Brain microvascular endothelial cell (primary cell): ENCODE data around the gene TEX9.
A peak's percentile ranks its signal among the peaks of the same experiment; 100 is the strongest.
"Not testable (repeated sequence)": the region's sequence is repeated elsewhere in the genome, so short reads cannot be mapped to it uniquely, and the experiment has no call there.

ENCODE experiments used
- DNase-seq: peaks from one replicate; pipeline ENCODE4 v3.0.0-alpha.2; 2020
- H3K27ac ChIP-seq: fragments of 250-450 bp; sonication (Bioruptor Pico); 2 replicates; pipeline ENCODE4 v1.5.1; 2020; ENCODE audit warnings: mild to moderate bottlenecking, moderate library complexity
- H3K27me3 ChIP-seq: fragments of 250-450 bp; sonication (Bioruptor Pico); replicated peaks from 2 replicates; pipeline ENCODE4 v1.5.1; 2020; ENCODE audit warnings: mild to moderate bottlenecking
- H3K36me3 ChIP-seq: fragments of 250-450 bp; sonication (Bioruptor Pico); replicated peaks from 2 replicates; pipeline ENCODE4 v1.5.1; 2020; ENCODE audit warnings: mild to moderate bottlenecking
- H3K4me3 ChIP-seq: 2 replicates; pipeline ENCODE4 v1.5.1; 2011; ENCODE audit warnings: low read depth, mild to moderate bottlenecking, control low read depth, low read length, moderate library complexity
- in situ Hi-C: cut with HindIII; loops from 2 replicates; pipeline ENCODE4 v1.10.0; 2017; ENCODE audit warnings: low sequenced_read_pairs, low pct_ligation_motif_present
- TF ChIP-seq, protein P1 (sequence below): IDR thresholded peaks from 2 replicates; pipeline ENCODE4 v1.5.1; 2011; ENCODE audit warnings: low read depth, mild to moderate bottlenecking, moderate library complexity, low read length, control low read depth, inconsistent platforms; ENCODE audit errors: missing control alignments

Gene TEX9

GRCh38 chr15:56411122-56411749 lies 46.0 kb downstream of the TEX9 start:
- TF ChIP-seq, protein P1, sequence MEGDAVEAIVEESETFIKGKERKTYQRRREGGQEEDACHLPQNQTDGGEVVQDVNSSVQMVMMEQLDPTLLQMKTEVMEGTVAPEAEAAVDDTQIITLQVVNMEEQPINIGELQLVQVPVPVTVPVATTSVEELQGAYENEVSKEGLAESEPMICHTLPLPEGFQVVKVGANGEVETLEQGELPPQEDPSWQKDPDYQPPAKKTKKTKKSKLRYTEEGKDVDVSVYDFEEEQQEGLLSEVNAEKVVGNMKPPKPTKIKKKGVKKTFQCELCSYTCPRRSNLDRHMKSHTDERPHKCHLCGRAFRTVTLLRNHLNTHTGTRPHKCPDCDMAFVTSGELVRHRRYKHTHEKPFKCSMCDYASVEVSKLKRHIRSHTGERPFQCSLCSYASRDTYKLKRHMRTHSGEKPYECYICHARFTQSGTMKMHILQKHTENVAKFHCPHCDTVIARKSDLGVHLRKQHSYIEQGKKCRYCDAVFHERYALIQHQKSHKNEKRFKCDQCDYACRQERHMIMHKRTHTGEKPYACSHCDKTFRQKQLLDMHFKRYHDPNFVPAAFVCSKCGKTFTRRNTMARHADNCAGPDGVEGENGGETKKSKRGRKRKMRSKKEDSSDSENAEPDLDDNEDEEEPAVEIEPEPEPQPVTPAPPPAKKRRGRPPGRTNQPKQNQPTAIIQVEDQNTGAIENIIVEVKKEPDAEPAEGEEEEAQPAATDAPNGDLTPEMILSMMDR, result no peak
- Histone ChIP-seq H3K36me3 (no peaks in the 10 kb centered on the region), H3K27me3 (no peaks in the 10 kb centered on the region), H3K4me3 (no peak overlapping the region), H3K27ac (no peak overlapping the region)
- in situ Hi-C loops, result no loop called here
- DNase-seq, result peak; percentile 1

DNA sequence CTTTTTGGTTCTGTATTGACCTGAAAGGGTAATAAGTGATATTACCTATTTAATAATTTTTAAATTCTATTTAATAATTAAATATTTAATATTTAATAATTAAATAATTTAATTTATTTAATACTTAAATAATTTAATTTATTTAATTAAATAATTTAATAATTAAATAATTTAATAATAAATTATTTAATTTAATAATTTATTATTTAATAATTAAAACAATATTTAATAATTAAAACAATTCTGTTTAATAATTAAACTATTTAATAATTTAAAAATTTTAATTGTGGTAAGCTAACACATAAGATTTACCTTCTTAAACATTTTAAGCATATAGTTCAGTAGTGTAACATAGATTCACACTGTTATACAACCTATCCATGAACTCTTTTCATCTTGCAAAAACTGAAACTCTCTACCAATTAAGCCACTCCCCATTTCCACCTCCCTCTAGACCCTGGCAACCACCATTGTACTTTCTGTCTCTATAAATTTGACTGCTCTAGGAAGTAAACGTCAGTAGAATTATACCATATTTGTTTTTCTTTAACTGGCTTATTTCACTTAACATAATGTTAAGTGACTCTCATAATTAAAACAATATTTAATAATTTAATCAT lies 48.0 kb downstream of the TEX9 start:
- DNase-seq, H3K27ac ChIP-seq, H3K27me3 ChIP-seq, H3K4me3 ChIP-seq, in situ Hi-C loops, H3K36me3 ChIP-seq: not testable (repeated sequence)

DNA sequence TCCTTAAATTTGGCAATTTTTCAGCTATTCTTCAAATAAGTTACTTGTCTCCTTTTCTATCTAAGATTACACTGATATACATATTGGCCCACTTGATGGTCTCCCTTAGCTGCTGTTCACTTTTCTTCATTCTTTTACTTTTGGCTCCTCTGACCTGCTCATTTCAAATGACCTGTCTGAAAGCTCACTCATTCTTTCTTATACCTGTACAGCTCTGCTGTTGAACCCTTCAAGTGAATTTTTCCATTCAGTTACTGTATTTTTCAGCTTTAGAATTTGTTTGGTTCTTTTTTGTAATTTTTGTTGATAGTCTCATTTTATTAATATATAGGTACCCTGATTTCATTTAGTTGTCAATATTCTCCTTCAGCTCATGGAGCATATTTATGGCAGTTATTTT lies 60.0 kb downstream of the TEX9 start:
- H3K27me3 ChIP-seq, result no peaks in the 10 kb centered on the region
- in situ Hi-C loops, result no loop called here

DNA sequence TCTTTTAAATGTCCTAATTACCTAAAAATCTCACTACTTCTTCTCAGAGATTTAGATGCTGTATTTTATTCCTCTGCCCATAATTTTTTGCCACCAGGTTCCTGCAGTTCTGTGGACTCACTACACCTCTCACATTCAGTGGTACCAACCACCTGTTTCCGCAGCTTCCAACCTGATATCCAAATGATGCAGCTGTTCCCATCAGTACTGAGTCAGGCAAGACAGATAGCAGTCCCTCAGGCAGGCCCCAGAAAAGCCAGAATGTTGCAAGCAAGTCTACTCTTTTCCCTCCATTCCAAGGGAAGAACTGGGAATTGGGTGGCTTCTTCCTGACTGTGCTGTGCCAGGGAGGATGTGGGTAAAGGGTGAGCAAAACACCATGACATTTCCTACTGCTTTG lies 60.8 kb downstream of the TEX9 start:
- no peaks in the 10 kb centered on the region for H3K36me3 ChIP-seq
- no peak for DNase-seq
- H3K27ac ChIP-seq, result no peak overlapping the region
- TF ChIP-seq, protein P1, result no peak
- in situ Hi-C loops, result no loop called here
- no peaks in the 10 kb centered on the region for H3K27me3 ChIP-seq
- no peak overlapping the region for H3K4me3 ChIP-seq

More for the DNA sequence above, 60.0 kb downstream of the TEX9 start:
- Histone ChIP-seq H3K27ac (no peak overlapping the region), H3K36me3 (no peaks in the 10 kb centered on the region), H3K4me3 (no peak overlapping the region)
- no peak for DNase-seq
- TF ChIP-seq, protein P1, result no peak

GRCh38 chr15:56428821-56429458 lies 63.7 kb downstream of the TEX9 start:
- Histone ChIP-seq H3K27me3 (no peaks in the 10 kb centered on the region), H3K27ac (no peak overlapping the region), H3K4me3 (no peak overlapping the region), H3K36me3 (no peaks in the 10 kb centered on the region)
- DNase-seq, result no peak
- TF ChIP-seq, protein P1, result no peak
- in situ Hi-C loops, result no loop called here

- in situ Hi-C loops, result no loop called here
- TF ChIP-seq, protein P1, result no peak
- H3K27ac ChIP-seq, result no peak overlapping the region
- H3K27me3 ChIP-seq, result no peaks in the 10 kb centered on the region
- H3K36me3 ChIP-seq, result no peaks in the 10 kb centered on the region
- no peak for DNase-seq
- H3K4me3 ChIP-seq, result no peak overlapping the region
These were observed 67.1 kb downstream of the TEX9 start for GRCh38 chr15:56432304-56432703.
